CD14-positive monocyte (primary cell): ENCODE results near the gene MTR. TPM values are rescaled to one million over a fixed set of nuclear protein-coding genes. Genes with fewer than 3 reads are reported as not detected.

Experiments used
- DNase-seq, 3 donors: peaks; one replicate each; pipeline ENCODE4 v3.0.0-alpha.2; 2011 to 2022
- H2AFZ ChIP-seq: 2 replicates; pipeline ENCODE4 v1.6.0; 2012; ENCODE audit warnings: mild to moderate bottlenecking, low read depth, low read length, inconsistent platforms; ENCODE audit not compliant: insufficient read depth, poor library complexity, severe bottlenecking
- H3K27ac ChIP-seq, 2 donors: 1 replicate in 1 of 2; 2 replicates in 1 of 2; pipeline ENCODE4 v1.5.1; 2012 to 2013; ENCODE audit warnings: low read length in 2 of 2, control low read depth in 1 of 2, inconsistent platforms in 1 of 2, low read depth in 1 of 2, mild to moderate bottlenecking in 1 of 2
- H3K27me3 ChIP-seq, 2 donors: one replicate each; pipeline versions ENCODE4 v1.6.0 to v1.6.1; 2011 to 2013; ENCODE audit warnings: low read length in 2 of 2; ENCODE audit not compliant: control insufficient read depth in 2 of 2, insufficient read depth in 2 of 2
- H3K36me3 ChIP-seq, 2 donors: replicated peaks in 1 of 2; 1 replicate in 1 of 2; 2 replicates in 1 of 2; pipeline versions ENCODE4 v1.5.1 to v1.6.1; 2012 to 2013; ENCODE audit warnings: low read length in 2 of 2, control low read depth in 1 of 2, inconsistent platforms in 1 of 2, mild to moderate bottlenecking in 1 of 2; ENCODE audit not compliant: insufficient read depth in 2 of 2, control insufficient read depth in 1 of 2
- H3K4me1 ChIP-seq, 2 donors: 1 replicate in 1 of 2; 2 replicates in 1 of 2; pipeline versions ENCODE4 v1.5.1 to v1.6.1; 2012 to 2013; ENCODE audit warnings: low read length in 2 of 2, control low read depth in 1 of 2, inconsistent platforms in 1 of 2, mild to moderate bottlenecking in 1 of 2, moderate library complexity in 1 of 2; ENCODE audit not compliant: insufficient read depth in 2 of 2, control insufficient read depth in 1 of 2
- H3K4me2 ChIP-seq: replicated peaks from 2 replicates; pipeline ENCODE3; 2012; ENCODE audit warnings: low read length, moderate library complexity, mild to moderate bottlenecking; ENCODE audit not compliant: poor library complexity, severe bottlenecking; ENCODE audit errors: extremely low read depth
- H3K4me3 ChIP-seq, 3 experiments: fragments of 200-600 bp in 1 of 3; sonication (generic) in 1 of 3; replicated peaks in 1 of 3; 1 replicate in 2 of 3; 2 replicates in 1 of 3; pipeline ENCODE4 v1.5.1; 2011 to 2013; ENCODE audit warnings: low read length in 3 of 3, mild to moderate bottlenecking in 3 of 3, control low read depth in 2 of 3, low read depth in 2 of 3, inconsistent platforms in 1 of 3, moderate library complexity in 1 of 3
- H3K79me2 ChIP-seq: 2 replicates; pipeline ENCODE4 v1.6.0; 2012; ENCODE audit warnings: mild to moderate bottlenecking, control low read depth, inconsistent platforms, low read length, moderate library complexity; ENCODE audit not compliant: insufficient read depth
- H3K9ac ChIP-seq: 2 replicates; pipeline ENCODE4 v1.6.0; 2017; ENCODE audit warnings: low read length, mild to moderate bottlenecking; ENCODE audit not compliant: insufficient read depth, poor library complexity, severe bottlenecking
- H3K9me3 ChIP-seq, 2 donors: replicated peaks in 1 of 2; 1 replicate in 1 of 2; 2 replicates in 1 of 2; pipeline versions ENCODE4 v1.5.1 to v1.6.1; 2012 to 2013; ENCODE audit warnings: low read length in 2 of 2, control low read depth in 1 of 2; ENCODE audit not compliant: control insufficient read depth in 1 of 2, insufficient read depth in 1 of 2
- H4K20me1 ChIP-seq: 2 replicates; pipeline ENCODE4 v1.6.0; 2012; ENCODE audit warnings: mild to moderate bottlenecking, low read length, control low read depth, moderate library complexity; ENCODE audit not compliant: insufficient read depth
- H3K27ac Mint-ChIP-seq, 7 donors: one replicate each; pipeline ENCODE4 v1.8.0; 2020; ENCODE audit warnings: mild to moderate bottlenecking in 7 of 7, mixed read lengths in 7 of 7, moderate library complexity in 6 of 7, inconsistent platforms in 2 of 7
- H3K27me3 Mint-ChIP-seq, 3 donors: one replicate each; pipeline ENCODE4 v1.8.0; 2021 to 2022; ENCODE audit warnings: low read depth in 3 of 3, mild to moderate bottlenecking in 3 of 3, mixed read lengths in 3 of 3, moderate library complexity in 3 of 3, inconsistent platforms in 1 of 3
- H3K36me3 Mint-ChIP-seq, 2 donors: one replicate each; pipeline ENCODE4 v1.8.0; 2020; ENCODE audit warnings: mixed read lengths in 2 of 2, inconsistent platforms in 1 of 2, mild to moderate bottlenecking in 1 of 2
- H3K4me1 Mint-ChIP-seq: one replicate; pipeline ENCODE4 v1.8.0; 2020; ENCODE audit warnings: mild to moderate bottlenecking, mixed read lengths
- H3K4me3 Mint-ChIP-seq, 2 donors: one replicate each; pipeline ENCODE4 v1.8.0; 2020; ENCODE audit warnings: mild to moderate bottlenecking in 2 of 2, mixed read lengths in 2 of 2, moderate library complexity in 1 of 2
- H3K9me3 Mint-ChIP-seq, 7 donors: one replicate each; pipeline ENCODE4 v1.8.0; 2020 to 2022; ENCODE audit warnings: mixed read lengths in 7 of 7, mild to moderate bottlenecking in 6 of 7, moderate library complexity in 6 of 7, inconsistent platforms in 2 of 7
- WGBS: methylation state at CpG from one replicate; pipeline ENCODE4 v1.1.5; 2013; ENCODE audit warnings: missing lambda C conversion rate; ENCODE audit not compliant: insufficient coverage; 5-methylcytosine and 5-hydroxymethylcytosine counted together
- intact Hi-C, 2 donors: fragments of 100-400 bp; cut with micrococcal nuclease; formaldehyde crosslinking; loops; one replicate each; pipeline versions ENCODE4 v1.15.0 to v1.15.1; 2023
- polyA plus RNA-seq, 3 donors: library from polyadenylated mRNA; depleted of rRNA in 1 of 3; unstranded in 2 of 3; stranded (reverse) in 1 of 3; fragments of 300-500 nt in 2 of 3; fragments of >200 nt in 1 of 3; fragmentation: Illumina TruSeq in 2 of 3; gene quantifications; 1 replicate in 2 of 3; 2 replicates in 1 of 3; pipeline ENCODE4 v1.2.3, GENCODE V29; 2012 to 2021
- TF ChIP-seq, protein P1 (sequence below): fragments of 200-600 bp; IDR thresholded peaks from one replicate; pipeline ENCODE4 v1.8.0; 2022; ENCODE audit warnings: antibody characterized with exemption, mild to moderate bottlenecking

MTR gene
- polyA plus RNA-seq, 3 donors: 3.4 to 5.4 (median 4.7) TPM

DNA sequence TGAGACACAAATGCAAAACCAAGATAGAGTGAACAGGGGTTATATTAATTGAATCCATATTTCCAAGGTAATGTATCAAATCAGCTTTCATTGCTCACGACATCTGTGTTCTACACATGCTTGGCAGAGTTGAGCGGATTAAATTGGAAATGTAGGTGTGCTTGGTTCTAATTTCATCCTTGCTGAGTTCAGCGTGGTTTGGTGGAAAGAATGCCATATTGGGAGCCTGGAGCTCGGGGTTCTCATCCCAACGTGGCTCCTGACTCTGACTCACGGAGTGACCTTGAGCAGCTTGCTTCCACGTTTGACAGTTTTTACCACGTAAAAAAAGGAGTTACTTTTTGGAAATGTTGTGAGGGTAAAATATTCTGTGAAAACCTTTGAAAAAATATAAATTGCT is 92.0 kb downstream of the MTR start:
- peaks cover 66 to 72% of the 10 kb centered on the region in 2 donors for H3K36me3 Mint-ChIP-seq
- Histone ChIP-seq H3K36me3 (peaks cover 43 to 84% of the 10 kb centered on the region in 2 donors), H3K4me1 (no peaks in the 10 kb centered on the region), H3K4me3 (no peak overlapping the region), H3K27me3 (no peaks in the 10 kb centered on the region), H3K27ac (no peak overlapping the region), H3K4me2 (no peak overlapping the region), H3K9me3 (no peaks in the 10 kb centered on the region), H2AFZ (no peak overlapping the region), H4K20me1 (no peaks in the 10 kb centered on the region), H3K79me2 (no peaks in the 10 kb centered on the region), H3K9ac (no peak overlapping the region)
- 91% methylated on average over 8 of the region's 8 CpGs for WGBS
- intact Hi-C loops: no loop called here
- no peak for DNase-seq
- TF ChIP-seq, protein P1, sequence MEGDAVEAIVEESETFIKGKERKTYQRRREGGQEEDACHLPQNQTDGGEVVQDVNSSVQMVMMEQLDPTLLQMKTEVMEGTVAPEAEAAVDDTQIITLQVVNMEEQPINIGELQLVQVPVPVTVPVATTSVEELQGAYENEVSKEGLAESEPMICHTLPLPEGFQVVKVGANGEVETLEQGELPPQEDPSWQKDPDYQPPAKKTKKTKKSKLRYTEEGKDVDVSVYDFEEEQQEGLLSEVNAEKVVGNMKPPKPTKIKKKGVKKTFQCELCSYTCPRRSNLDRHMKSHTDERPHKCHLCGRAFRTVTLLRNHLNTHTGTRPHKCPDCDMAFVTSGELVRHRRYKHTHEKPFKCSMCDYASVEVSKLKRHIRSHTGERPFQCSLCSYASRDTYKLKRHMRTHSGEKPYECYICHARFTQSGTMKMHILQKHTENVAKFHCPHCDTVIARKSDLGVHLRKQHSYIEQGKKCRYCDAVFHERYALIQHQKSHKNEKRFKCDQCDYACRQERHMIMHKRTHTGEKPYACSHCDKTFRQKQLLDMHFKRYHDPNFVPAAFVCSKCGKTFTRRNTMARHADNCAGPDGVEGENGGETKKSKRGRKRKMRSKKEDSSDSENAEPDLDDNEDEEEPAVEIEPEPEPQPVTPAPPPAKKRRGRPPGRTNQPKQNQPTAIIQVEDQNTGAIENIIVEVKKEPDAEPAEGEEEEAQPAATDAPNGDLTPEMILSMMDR: no peak
- no peaks in the 10 kb centered on the region for H3K27me3 Mint-ChIP-seq
- H3K4me3 Mint-ChIP-seq: no peak overlapping the region
- H3K9me3 Mint-ChIP-seq: no peaks in the 10 kb centered on the region
- no peak overlapping the region for H3K27ac Mint-ChIP-seq
- H3K4me1 Mint-ChIP-seq: no peaks in the 10 kb centered on the region

DNA sequence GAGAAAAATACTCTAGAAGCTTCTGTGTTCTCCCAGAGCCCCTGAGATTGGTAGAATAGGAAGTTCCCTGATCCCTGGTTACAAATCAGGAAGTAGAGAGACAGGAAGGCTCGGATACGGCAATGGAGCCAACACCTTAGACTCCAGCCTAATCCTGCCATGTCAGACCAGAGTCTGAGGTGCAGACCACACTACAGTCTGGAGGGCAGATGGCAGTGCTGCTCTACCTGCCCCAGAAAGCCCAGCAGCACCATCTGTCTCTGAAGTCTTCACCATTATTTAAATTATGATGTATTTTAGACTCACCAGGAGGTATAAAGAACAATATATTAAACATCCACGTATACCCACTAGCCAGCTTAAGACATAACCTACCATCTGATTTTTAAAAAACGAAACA is 93.0 kb downstream of the MTR start:
- H3K27me3 ChIP-seq: no peaks in the 10 kb centered on the region
- no peak overlapping the region for H2AFZ ChIP-seq
- no peak for DNase-seq
- H3K4me3 ChIP-seq: no peak overlapping the region
- H3K9me3 Mint-ChIP-seq: no peaks in the 10 kb centered on the region
- no peaks in the 10 kb centered on the region for H3K4me1 Mint-ChIP-seq
- 59% methylated on average over 2 of the region's 4 CpGs for WGBS
- H3K79me2 ChIP-seq: no peaks in the 10 kb centered on the region
- H3K27ac Mint-ChIP-seq: peak overlapping the region in 1 of 7 donors; percentile 8
- no peaks in the 10 kb centered on the region for H3K9me3 ChIP-seq
- no peak overlapping the region for H3K4me3 Mint-ChIP-seq
- H3K27me3 Mint-ChIP-seq: no peaks in the 10 kb centered on the region
- intact Hi-C loops: no loop called here
- peaks cover 54 to 94% of the 10 kb centered on the region in 2 donors for H3K36me3 ChIP-seq
- no peak overlapping the region for H3K9ac ChIP-seq
- no peak overlapping the region for H3K27ac ChIP-seq
- H3K4me1 ChIP-seq: no peaks in the 10 kb centered on the region
- H3K36me3 Mint-ChIP-seq: peaks cover 72 to 76% of the 10 kb centered on the region in 2 donors
- H4K20me1 ChIP-seq: no peaks in the 10 kb centered on the region
- TF ChIP-seq, protein P1: no peak
- no peak overlapping the region for H3K4me2 ChIP-seq
